HL-60 (cell line): ENCODE measurements around the gene EEF2K.

ENCODE experiments used
- CTCF ChIP-seq: IDR thresholded peaks from one replicate; pipeline ENCODE4 v1.5.1; 2011; ENCODE audit warnings: low read length, control low read depth, inconsistent platforms; ENCODE audit not compliant: insufficient read depth
- GABPA ChIP-seq: IDR thresholded peaks from 2 replicates; pipeline ENCODE4 v1.6.1; 2012; ENCODE audit warnings: low read depth
- POLR2AphosphoS5 ChIP-seq: IDR thresholded peaks from 2 replicates; pipeline ENCODE4 v1.6.1; 2012; ENCODE audit warnings: low read depth
- REST ChIP-seq: IDR thresholded peaks from 2 replicates; pipeline ENCODE4 v1.6.1; 2012; ENCODE audit warnings: low read depth; ENCODE audit not compliant: insufficient replicate concordance

- no peak for TF ChIP-seq CTCF
- no peak for TF ChIP-seq POLR2AphosphoS5
- TF ChIP-seq REST = no peak
- TF ChIP-seq GABPA = no peak
These were observed 90.4 kb downstream of the EEF2K start for GRCh38 chr16:22296225-22297113.
